ENCODE measurements around the gene TNS3. TPM values are rescaled to one million over a fixed set of nuclear protein-coding genes. Genes with fewer than 3 reads are reported as not detected.

The TNS3 gene
- total and polyA plus RNA-seq, 10 of the 15 experiments (the other 5 are each of a cell fraction or from before 2014, with no cell fraction given): 0.27 to 2.7 (median 0.79) TPM

DNA sequence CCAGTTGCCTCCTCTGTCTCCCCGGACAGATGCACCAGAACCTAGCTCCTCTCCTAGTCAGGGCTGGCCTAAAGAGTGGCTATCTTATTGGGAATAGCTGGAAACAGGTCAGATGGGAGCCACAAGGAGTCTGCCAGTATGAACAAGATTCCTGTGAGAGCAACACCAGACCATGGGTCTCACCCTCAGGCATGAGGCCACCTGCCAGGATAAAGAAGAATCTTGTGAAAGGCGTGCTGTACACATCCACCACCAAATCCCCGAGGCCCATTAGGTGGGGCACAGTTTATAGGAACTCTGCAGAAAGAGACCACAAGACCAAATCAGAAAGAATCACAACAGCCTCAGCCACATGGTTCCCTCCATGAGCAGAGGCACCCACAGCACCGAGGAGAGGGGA, 325.9 kb downstream of the TNS3 start (continued):
- TF ChIP-seq, protein P1, sequence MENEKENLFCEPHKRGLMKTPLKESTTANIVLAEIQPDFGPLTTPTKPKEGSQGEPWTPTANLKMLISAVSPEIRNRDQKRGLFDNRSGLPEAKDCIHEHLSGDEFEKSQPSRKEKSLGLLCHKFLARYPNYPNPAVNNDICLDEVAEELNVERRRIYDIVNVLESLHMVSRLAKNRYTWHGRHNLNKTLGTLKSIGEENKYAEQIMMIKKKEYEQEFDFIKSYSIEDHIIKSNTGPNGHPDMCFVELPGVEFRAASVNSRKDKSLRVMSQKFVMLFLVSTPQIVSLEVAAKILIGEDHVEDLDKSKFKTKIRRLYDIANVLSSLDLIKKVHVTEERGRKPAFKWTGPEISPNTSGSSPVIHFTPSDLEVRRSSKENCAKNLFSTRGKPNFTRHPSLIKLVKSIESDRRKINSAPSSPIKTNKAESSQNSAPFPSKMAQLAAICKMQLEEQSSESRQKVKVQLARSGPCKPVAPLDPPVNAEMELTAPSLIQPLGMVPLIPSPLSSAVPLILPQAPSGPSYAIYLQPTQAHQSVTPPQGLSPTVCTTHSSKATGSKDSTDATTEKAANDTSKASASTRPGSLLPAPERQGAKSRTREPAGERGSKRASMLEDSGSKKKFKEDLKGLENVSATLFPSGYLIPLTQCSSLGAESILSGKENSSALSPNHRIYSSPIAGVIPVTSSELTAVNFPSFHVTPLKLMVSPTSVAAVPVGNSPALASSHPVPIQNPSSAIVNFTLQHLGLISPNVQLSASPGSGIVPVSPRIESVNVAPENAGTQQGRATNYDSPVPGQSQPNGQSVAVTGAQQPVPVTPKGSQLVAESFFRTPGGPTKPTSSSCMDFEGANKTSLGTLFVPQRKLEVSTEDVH (IDR thresholded peaks at IDR 0.05; ENCODE audit: low read depth, partially characterized antibody): no peak
- TF ChIP-seq, protein P2, sequence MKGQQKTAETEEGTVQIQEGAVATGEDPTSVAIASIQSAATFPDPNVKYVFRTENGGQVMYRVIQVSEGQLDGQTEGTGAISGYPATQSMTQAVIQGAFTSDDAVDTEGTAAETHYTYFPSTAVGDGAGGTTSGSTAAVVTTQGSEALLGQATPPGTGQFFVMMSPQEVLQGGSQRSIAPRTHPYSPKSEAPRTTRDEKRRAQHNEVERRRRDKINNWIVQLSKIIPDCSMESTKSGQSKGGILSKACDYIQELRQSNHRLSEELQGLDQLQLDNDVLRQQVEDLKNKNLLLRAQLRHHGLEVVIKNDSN (IDR thresholded peaks at IDR 0.05; ENCODE audit: borderline replicate concordance, extremely low read length, insufficient read depth, low read depth, low read length): no peak
- TF ChIP-seq, protein P3, sequence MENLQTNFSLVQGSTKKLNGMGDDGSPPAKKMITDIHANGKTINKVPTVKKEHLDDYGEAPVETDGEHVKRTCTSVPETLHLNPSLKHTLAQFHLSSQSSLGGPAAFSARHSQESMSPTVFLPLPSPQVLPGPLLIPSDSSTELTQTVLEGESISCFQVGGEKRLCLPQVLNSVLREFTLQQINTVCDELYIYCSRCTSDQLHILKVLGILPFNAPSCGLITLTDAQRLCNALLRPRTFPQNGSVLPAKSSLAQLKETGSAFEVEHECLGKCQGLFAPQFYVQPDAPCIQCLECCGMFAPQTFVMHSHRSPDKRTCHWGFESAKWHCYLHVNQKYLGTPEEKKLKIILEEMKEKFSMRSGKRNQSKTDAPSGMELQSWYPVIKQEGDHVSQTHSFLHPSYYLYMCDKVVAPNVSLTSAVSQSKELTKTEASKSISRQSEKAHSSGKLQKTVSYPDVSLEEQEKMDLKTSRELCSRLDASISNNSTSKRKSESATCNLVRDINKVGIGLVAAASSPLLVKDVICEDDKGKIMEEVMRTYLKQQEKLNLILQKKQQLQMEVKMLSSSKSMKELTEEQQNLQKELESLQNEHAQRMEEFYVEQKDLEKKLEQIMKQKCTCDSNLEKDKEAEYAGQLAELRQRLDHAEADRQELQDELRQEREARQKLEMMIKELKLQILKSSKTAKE (IDR thresholded peaks at IDR 0.05; ENCODE audit: low read depth, poor library complexity, severe bottlenecking): no peak
- no peak for TF ChIP-seq TCF12 (IDR thresholded peaks at IDR 0.05; ENCODE audit: low read depth, low read length)

DNA sequence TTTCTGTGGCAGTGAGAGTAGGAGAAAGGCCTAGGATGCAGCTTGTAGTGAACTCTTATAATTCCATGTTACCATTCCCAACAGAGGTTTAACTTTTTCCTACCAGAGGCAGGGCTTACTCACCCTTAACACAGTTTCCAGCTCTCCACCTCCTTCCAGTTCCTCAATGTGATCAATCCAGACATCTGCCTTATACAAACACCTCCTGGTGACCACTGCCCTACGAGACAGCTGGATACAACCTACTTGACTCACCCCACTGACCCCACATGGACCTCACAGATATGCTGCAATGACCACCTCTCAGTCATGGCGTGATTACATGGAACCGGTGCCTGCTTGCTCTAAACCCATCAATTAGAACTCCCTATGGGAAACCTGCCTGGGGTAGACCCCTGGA, 326.5 kb downstream of the TNS3 start:
- no peaks in the 10 kb centered on the region for H3K36me3 ChIP-seq (ENCODE audit: control insufficient read depth in 2 of 2, insufficient read depth in 2 of 2, low read length in 1 of 2)
- no peaks in the 10 kb centered on the region for H3K9me3 ChIP-seq (replicated peaks; ENCODE audit: control insufficient read depth, insufficient read depth, low read length)
- no TSS peak for BruUV-seq (replicated peaks)
- ChIA-PET RAD21 (ENCODE audit: unreplicated experiment) (no interaction called here), CTCF (interaction anchor here (1.1 to 4.1 kb wide), 6 partner anchors 12 to 1365 kb away, joined by 3 to 19 read pairs (median 4); no protein-coding TSS in a partner anchor), POLR2A (no interaction called here), SMC1A (ENCODE audit: uncharacterized antibody, unreplicated experiment) (no interaction called here)
- H3K4me2 ChIP-seq (ENCODE audit: control insufficient read depth, insufficient read depth): no peak overlapping the region
- H3K4me1 ChIP-seq (ENCODE audit: control insufficient read depth, insufficient read depth, low read length): no peaks in the 10 kb centered on the region
- H2AFZ ChIP-seq (ENCODE audit: control insufficient read depth, low read depth, low read length): no peak overlapping the region
- 63% methylated on average over 3 of the region's 3 CpGs for WGBS (ENCODE audit: insufficient coverage, insufficient replicate concordance, low lambda C conversion rate, missing lambda C conversion rate)
- intact Hi-C loops (cut with micrococcal nuclease; ENCODE audit: unreplicated experiment) (loop anchor here (10.0 kb wide), 2 partner anchors 171 to 1341 kb away; no protein-coding TSS in a partner anchor), in situ Hi-C loops (cut with MboI) (no loop called here)
- no peak for ATAC-seq
- FAIRE-seq: no peak
- H3K9ac ChIP-seq (ENCODE audit: control insufficient read depth, insufficient read depth, low read length): no peak overlapping the region
- H4K20me1 ChIP-seq (ENCODE audit: control insufficient read depth, insufficient read depth): no peaks in the 10 kb centered on the region
- peaks cover 0 to 4% of the 10 kb centered on the region in 2 experiments; a peak in 2 of 4 replicates for H3K27me3 ChIP-seq (replicated peaks in 1 of 2; ENCODE audit: control insufficient read depth in 2 of 2, insufficient read depth in 2 of 2, low read length in 1 of 2)
- no peak overlapping the region for H3K4me3 ChIP-seq
- H3K27ac ChIP-seq (ENCODE audit: control insufficient read depth, insufficient read depth): no peak overlapping the region
- no peak for DNase-seq (ENCODE audit: low read depth, low spot score)
- H3K79me2 ChIP-seq (ENCODE audit: control insufficient read depth, insufficient read depth, low read length): no peaks in the 10 kb centered on the region
- TF ChIP-seq, protein P4, sequence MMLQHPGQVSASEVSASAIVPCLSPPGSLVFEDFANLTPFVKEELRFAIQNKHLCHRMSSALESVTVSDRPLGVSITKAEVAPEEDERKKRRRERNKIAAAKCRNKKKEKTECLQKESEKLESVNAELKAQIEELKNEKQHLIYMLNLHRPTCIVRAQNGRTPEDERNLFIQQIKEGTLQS (IDR thresholded peaks at IDR 0.05; ENCODE audit: borderline replicate concordance, extremely low read depth, low read depth, low read length): no peak
- TF ChIP-seq, protein P5, sequence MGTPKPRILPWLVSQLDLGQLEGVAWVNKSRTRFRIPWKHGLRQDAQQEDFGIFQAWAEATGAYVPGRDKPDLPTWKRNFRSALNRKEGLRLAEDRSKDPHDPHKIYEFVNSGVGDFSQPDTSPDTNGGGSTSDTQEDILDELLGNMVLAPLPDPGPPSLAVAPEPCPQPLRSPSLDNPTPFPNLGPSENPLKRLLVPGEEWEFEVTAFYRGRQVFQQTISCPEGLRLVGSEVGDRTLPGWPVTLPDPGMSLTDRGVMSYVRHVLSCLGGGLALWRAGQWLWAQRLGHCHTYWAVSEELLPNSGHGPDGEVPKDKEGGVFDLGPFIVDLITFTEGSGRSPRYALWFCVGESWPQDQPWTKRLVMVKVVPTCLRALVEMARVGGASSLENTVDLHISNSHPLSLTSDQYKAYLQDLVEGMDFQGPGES (IDR thresholded peaks at IDR 0.05): no peak
- TF ChIP-seq SPI1 (IDR thresholded peaks at IDR 0.05; ENCODE audit: borderline replicate concordance, insufficient read depth, low read depth, low read length) (no peak), IKZF2 (IDR thresholded peaks at IDR 0.05) (no peak), FOXM1 (IDR thresholded peaks at IDR 0.05; ENCODE audit: low read depth, low read length) (no peak)
- TF ChIP-seq, protein P6, sequence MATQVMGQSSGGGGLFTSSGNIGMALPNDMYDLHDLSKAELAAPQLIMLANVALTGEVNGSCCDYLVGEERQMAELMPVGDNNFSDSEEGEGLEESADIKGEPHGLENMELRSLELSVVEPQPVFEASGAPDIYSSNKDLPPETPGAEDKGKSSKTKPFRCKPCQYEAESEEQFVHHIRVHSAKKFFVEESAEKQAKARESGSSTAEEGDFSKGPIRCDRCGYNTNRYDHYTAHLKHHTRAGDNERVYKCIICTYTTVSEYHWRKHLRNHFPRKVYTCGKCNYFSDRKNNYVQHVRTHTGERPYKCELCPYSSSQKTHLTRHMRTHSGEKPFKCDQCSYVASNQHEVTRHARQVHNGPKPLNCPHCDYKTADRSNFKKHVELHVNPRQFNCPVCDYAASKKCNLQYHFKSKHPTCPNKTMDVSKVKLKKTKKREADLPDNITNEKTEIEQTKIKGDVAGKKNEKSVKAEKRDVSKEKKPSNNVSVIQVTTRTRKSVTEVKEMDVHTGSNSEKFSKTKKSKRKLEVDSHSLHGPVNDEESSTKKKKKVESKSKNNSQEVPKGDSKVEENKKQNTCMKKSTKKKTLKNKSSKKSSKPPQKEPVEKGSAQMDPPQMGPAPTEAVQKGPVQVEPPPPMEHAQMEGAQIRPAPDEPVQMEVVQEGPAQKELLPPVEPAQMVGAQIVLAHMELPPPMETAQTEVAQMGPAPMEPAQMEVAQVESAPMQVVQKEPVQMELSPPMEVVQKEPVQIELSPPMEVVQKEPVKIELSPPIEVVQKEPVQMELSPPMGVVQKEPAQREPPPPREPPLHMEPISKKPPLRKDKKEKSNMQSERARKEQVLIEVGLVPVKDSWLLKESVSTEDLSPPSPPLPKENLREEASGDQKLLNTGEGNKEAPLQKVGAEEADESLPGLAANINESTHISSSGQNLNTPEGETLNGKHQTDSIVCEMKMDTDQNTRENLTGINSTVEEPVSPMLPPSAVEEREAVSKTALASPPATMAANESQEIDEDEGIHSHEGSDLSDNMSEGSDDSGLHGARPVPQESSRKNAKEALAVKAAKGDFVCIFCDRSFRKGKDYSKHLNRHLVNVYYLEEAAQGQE (IDR thresholded peaks at IDR 0.05; ENCODE audit: low read depth, low read length): no peak

Measured in GM12878 (cell line).